C4-2B (cell line): ENCODE results near the gene IMPDH1.

Experiments
- H3K27ac ChIP-seq: fragments of 450-650 bp; 2 replicates; pipeline ENCODE4 v1.5.1; 2017
- CTCF ChIP-seq: fragments of 450-650 bp; conservative IDR thresholded peaks from 2 replicates; pipeline ENCODE4 v1.5.1; 2017; ENCODE audit warnings: mild to moderate bottlenecking
- ZFX ChIP-seq: fragments of 450-650 bp; IDR thresholded peaks from 2 replicates; pipeline ENCODE4 v1.6.1; 2017

IMPDH1 gene

DNA sequence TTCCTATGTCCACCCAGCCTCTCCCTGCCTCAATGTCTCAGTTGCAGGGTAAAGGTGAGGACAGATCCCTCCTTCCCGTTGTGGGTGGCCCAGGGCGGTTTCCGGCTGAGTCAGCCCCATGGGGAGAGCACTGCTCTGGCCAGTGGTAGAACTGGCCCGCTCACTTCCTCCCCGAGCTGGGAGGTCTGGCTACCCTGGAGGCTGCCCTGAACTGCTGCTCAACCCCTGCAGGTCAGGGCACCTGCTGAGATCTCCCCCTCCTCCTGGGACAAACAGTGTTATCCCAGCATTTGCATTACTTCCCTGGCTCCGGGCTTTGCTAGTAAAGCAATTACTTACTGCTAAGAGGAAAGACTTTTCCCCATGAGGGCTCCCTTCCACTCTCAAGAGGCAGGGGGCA lies 21.4 kb upstream of the IMPDH1 start:
- no peak overlapping the region for H3K27ac ChIP-seq
- TF ChIP-seq ZFX: no peak

GRCh38 chr7:128430207-128430606 lies 20.4 kb upstream of the IMPDH1 start:
- H3K27ac ChIP-seq: no peak overlapping the region
- TF ChIP-seq CTCF: no peak; the same call in 1 of the 2 replicates
- TF ChIP-seq ZFX: no peak

- H3K27ac ChIP-seq: no peak overlapping the region
- TF ChIP-seq CTCF (peak; percentile 90), ZFX (no peak)
These were observed 17.6 kb upstream of the IMPDH1 start for GRCh38 chr7:128427289-128427891.

DNA sequence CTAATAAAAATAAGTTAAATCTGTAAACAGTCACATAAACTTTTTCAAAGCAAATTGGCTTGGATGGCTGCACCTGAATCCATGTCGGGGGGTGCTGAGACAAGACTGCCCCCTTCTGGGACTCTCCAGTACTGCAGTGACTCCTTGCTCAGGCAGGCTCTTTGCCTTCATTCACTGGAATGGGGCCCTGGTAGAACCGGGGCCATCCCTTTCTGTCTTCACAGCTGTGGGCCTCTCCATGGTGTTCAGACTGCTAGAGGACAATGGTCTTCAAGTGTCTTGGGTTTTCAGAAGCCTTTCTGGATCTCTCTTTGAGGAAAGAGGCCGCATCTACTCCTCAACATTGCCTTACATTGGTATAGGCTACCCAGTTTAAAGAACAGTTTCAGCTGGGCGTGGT lies 16.1 kb upstream of the IMPDH1 start:
- H3K27ac ChIP-seq: no peak overlapping the region
- TF ChIP-seq ZFX: no peak
- peak; percentile 98 for TF ChIP-seq CTCF

DNA sequence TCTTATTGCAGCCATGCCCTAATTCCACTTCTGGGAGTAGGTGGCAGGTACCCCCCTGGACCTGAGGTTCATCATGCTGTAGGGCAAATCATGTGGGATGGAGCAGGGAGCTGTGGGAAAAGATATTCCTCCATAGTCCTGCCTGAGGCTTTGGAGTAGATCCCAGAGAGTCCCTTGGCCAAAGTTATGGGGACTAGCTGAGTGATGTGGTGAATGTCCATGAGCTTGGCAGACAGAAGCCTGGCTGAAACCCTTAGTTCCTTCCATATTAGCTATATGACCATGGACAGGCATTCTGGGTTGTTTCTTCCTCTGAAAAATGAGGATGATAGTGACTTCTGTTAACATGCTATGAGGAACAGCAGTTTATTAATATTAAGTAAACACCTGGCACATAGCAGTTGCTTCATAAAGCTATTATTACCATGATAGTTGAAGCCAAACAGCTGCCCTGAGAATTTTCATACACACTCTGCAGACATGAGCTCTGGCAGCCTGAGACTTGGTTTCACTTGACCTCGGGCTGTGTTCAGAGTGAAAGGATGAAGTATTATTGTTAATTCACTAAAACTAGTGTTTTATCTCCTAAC lies 15.0 kb upstream of the IMPDH1 start:
- TF ChIP-seq CTCF (no peak), ZFX (no peak)
- H3K27ac ChIP-seq: no peak overlapping the region

DNA sequence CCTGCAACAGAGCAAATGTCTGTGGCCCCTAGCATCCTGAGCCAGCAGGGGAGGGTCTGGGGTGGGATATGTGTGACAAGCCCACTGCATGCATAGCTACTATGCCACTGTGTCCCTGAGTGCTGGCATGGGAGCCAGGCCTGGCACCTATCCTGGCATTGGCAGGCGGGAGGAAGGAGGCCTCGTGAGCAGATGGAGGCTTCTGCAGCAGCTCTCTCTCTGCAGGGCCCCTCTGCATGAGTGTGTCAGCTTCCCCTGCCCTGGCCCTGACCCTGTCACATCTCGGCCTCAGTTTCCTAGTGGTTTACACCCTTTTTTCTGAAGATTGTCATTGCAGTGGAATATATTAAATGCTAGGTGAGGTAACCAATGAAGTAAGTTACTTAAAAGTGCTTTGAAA lies 13.1 kb upstream of the IMPDH1 start:
- TF ChIP-seq CTCF: no peak
- no peak for TF ChIP-seq ZFX

DNA sequence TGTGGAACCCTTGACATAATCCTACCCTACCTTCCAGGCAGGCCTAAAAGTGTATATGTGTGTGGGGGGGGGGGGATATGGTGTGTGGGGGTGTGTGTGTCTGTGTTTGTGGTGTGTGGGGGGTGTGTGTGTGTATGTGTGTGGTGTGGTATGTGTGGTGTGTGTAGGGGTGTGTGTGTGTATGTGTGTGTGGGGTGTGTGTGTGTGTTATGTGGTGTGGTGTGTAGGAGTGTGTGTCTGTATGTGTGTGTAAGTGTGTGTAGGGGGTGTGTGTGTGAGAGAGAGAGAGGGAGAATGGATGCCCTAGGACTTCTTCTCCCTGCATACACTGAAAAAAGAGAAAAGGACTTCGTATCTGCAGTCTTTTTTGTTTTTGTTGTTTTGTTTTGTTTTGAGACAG lies 12.3 kb upstream of the IMPDH1 start:
- TF ChIP-seq ZFX (no peak), CTCF (no peak)

More for the DNA sequence above, 13.1 kb upstream of the IMPDH1 start:
- H3K27ac ChIP-seq: no peak overlapping the region

DNA sequence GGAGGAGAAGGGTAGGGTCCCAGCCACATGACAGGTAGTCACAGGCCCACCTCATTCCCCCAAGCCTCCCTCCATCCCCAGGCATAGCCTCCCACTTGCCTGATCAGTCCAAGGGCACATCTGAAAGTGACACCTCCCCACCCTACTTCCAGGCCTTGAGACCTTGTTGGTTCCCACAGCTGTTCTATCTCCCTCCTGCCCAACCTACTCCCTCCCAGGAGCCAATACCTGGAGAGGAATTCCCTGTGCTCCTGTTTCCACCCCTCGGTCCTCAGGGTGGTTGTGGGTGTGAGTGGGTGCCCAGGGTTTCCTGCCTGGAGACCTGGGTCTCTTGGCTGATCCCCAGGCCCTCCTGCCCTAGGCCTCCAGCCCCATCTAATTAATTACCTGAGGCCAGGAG lies 11.6 kb upstream of the IMPDH1 start:
- TF ChIP-seq CTCF: no peak
- TF ChIP-seq ZFX: no peak
- H3K27ac ChIP-seq: no peak overlapping the region

More for the DNA sequence above, 12.3 kb upstream of the IMPDH1 start:
- no peak overlapping the region for H3K27ac ChIP-seq
